ENCODE results near the gene RYR2.

The RYR2 gene

GRCh38 chr1:237211540-237211939 lies 169.6 kb downstream of the RYR2 start:
- TF ChIP-seq CTCF (IDR thresholded peaks at IDR 0.05; ENCODE audit: extremely low read depth, insufficient read depth, missing control alignments) = no peak
- in situ Hi-C loops (cut with MboI; ENCODE audit: low pct_unique_long_range_greater_than_20kb, low sequenced_read_pairs, unreplicated experiment) = no loop called here
- no peak for DNase-seq (ENCODE audit: low spot score)

GRCh38 chr1:237219751-237220642 lies 178.0 kb downstream of the RYR2 start:
- no peak for DNase-seq (ENCODE audit: low spot score)
- TF ChIP-seq CTCF (IDR thresholded peaks at IDR 0.05; ENCODE audit: extremely low read depth, insufficient read depth, missing control alignments) = no peak
- in situ Hi-C loops (cut with MboI; ENCODE audit: low pct_unique_long_range_greater_than_20kb, low sequenced_read_pairs, unreplicated experiment) = no loop called here

GRCh38 chr1:237223419-237223818 lies 181.4 kb downstream of the RYR2 start:
- DNase-seq (ENCODE audit: low spot score) = no peak
- no peak for TF ChIP-seq CTCF (IDR thresholded peaks at IDR 0.05; ENCODE audit: extremely low read depth, insufficient read depth, missing control alignments)
- in situ Hi-C loops (cut with MboI; ENCODE audit: low pct_unique_long_range_greater_than_20kb, low sequenced_read_pairs, unreplicated experiment) = no loop called here

- no peak for TF ChIP-seq CTCF (IDR thresholded peaks at IDR 0.05; ENCODE audit: extremely low read depth, insufficient read depth, missing control alignments)
- in situ Hi-C loops (cut with MboI; ENCODE audit: low pct_unique_long_range_greater_than_20kb, low sequenced_read_pairs, unreplicated experiment) = no loop called here
- DNase-seq (ENCODE audit: low spot score) = no peak
These were observed 184.4 kb downstream of the RYR2 start for GRCh38 chr1:237226177-237226944.

GRCh38 chr1:237227476-237227875 lies 185.5 kb downstream of the RYR2 start:
- no peak for TF ChIP-seq CTCF (IDR thresholded peaks at IDR 0.05; ENCODE audit: extremely low read depth, insufficient read depth, missing control alignments)
- in situ Hi-C loops (cut with MboI; ENCODE audit: low pct_unique_long_range_greater_than_20kb, low sequenced_read_pairs, unreplicated experiment) = no loop called here
- DNase-seq (ENCODE audit: low spot score) = no peak

- in situ Hi-C loops (cut with MboI; ENCODE audit: low pct_unique_long_range_greater_than_20kb, low sequenced_read_pairs, unreplicated experiment) = no loop called here
- TF ChIP-seq CTCF (IDR thresholded peaks at IDR 0.05; ENCODE audit: extremely low read depth, insufficient read depth, missing control alignments) = no peak
These were observed 186.4 kb downstream of the RYR2 start for GRCh38 chr1:237228421-237228820.

More at GRCh38 chr1:237228421-237228820, 186.4 kb downstream of the RYR2 start:
- DNase-seq (ENCODE audit: low spot score) = no peak
